HG03442 (cell line): ENCODE data around the gene TMEM179.

ENCODE experiments used
- ATAC-seq: cut with Tn5 transposase; IDR thresholded peaks from one replicate; pipeline ENCODE4 v1.9.1; 2021; ENCODE audit warnings: mild to moderate bottlenecking, moderate library complexity; ENCODE audit not compliant: unreplicated experiment

Gene TMEM179

DNA sequence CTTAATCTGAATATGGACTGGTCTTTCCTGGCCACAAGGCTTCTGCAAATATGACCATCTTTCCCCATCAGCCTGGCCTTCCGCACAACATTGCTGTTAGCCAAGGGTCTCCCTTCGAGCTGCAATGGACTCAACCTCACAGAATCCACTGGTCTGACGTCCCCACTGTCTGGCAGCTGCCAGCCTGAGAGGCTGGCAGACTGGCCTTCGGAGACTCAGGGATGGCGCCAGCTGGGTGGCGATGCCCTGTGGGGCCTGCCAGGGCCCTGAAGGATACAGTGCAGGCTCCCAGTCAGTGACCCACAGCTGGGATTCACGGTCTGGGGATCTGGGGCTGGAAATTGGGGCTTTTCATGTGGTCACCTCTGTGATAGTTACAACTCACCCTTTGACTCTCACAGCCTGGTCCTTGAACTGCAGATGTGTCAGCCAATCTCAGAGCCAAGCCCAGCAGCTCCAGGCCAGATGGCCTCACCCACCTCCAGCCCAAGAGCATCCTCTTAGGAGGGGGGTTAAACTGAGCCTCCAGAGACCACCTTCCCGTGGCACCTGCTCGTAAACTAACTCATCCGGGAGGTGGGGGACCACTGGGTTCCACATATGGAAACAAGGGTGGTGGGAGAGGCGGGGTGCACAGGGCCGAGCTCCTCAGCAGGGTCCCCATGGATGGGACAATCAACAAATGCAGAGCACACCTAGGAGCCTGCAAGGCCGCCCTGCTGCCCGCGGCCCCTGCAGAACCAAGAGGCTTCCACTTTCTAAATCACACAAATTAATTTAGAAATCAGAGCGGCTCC, 46.1 kb downstream of the TMEM179 start:
- ATAC-seq: no peak

DNA sequence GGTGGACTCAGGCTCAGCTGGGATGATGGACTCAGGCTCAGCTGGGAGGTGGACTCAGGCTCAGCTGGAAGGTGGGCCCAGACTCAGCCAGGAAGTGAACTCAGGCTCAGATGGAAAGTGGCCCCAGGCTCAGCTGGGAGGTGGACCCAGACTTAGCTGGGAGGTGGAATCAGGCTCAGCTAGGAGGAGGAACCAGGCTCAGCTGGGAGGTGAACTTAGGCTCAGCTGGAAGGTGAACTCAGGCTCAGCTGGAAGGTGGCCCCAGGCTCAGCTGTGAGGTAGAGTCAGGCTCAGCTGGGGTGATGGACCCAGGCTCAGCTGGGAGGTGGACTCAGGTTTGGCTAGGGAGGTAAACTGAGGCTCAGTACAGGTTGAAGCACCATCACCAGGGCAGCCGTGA, 46.8 kb downstream of the TMEM179 start:
- no peak for ATAC-seq

DNA sequence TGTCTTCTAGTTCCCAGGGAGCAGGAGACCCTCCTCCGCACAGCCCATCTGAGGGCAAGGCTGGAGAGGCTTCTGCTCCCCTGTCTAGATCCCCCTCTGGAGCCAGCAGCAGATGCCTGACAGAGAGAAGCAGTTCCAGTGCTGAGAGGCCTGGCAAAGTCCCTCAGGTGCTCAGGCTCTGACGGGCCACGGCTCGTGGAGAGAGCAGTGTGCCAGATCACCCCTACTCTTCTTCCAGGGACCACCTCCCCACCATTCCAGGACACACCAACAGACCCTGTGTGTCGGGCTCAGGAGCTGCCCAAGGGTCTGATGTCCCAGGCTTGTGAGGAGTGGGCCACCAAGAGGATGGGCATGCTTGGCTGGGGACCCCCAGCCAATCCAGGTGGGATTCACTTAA, 47.5 kb downstream of the TMEM179 start:
- ATAC-seq: no peak

DNA sequence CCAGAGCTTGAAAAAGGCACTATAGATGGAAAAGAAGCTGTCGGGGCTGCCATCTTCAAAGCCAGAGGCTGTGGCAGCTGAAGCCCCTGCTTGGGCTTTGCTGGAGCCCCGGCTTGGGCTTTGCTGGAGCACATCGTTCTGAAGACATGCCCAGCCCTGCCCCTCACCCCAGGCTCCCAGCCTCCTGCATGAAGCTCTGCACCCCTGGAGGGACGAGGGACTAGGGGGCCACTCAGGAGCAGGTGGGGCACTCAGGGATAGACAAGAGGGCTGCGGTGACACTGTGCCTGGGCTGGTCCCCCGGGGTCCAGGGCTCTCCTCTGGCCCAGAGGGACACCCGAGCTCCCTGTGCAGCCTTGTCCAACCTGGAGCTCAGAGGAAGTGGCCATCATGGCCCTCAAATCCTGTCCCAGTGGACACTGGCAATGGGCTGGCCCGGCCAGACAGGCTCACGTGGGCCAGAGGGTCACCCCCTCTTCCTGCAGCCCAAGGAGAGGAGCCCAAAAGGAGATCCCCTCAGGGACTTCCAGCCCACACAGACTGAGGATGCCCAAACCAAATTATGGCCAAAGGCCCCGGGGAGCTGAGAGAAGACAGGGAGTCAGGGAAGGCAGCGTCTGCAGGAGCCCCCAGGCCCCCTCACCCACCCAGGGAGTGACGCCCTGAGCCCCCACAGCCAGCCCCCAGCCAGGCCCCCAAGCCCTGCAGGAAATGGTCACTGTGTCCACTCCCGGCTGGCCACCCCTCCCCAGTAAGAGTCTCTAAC, 48.1 kb downstream of the TMEM179 start:
- ATAC-seq: no peak

DNA sequence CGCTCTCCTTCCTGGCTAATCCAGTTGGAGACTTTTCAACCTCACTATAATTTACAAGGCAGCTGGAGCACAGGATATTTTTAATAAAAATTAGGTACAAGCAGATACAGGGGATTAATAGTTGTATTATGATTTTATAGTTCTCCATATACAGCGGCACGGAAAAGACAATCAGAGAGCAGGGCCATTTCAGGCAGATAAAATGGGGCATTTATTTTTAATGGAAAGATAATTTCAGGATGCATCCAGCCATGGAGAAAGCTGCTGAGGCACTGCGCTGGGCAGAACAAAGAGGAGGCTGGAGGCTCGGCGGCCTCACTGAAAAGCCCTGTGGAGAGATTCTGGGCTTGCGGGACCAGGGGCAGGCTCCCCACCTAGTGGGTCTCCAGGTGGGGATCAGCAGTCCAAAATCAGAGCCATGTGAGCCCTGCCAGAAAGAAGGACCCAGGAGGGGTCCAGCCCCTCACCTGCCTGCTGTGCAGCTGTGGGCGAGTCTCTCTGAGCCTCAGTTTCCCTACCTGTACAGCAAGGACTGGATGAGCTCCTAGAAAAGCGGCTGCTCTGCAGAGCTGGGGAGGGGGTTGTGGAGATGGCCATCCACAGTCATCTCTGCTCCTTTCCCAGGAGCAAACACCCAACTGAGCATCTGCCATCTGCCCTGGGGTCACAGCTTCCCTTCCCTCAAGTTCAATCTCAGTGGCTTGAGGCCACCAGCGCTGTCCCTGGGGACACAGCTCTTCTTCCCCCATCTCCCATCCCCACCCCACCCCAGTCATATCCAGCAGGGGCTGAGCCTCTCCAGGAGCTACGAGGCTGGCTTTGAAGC, 48.9 kb downstream of the TMEM179 start:
- no peak for ATAC-seq

DNA sequence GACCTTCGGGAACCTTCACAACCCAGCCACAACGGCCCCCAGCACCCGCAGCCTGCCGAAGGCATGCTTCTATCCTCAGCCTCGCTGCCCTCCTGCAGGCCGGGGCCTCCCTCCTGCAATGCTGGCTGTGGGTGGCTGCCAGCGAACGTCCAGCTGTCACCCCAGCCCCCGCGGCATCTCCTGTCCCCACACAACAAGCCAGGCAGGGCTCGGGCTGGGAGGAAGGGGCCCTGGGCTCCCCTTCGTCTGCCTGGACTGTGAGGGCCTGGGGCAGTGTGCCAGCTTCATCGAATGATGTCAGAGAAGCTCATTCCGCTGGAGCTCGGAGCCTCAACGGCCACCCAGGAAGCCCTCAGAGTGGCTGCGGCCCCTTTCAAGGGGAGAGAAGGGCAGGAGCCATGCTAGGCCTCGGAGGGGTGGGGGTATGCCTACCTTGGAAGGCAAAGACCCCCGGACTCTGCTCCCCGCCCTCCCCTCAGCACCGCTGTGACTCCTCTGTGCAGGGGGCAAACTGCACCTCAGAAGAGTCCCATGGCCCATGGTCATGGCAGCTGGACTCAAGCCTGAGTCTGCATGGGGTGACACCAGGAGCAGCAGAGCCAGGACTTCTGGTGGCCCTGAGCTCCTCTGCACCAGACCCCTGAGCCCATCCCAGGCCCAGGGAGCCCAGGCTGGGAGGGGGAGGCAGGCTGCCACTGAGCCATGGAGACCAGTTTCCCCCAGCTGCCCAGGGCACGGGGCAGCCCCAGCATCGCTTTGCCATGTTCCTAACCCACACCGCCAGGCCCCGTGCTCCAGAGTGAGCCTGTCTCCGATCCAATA, 49.8 kb downstream of the TMEM179 start:
- no peak for ATAC-seq

DNA sequence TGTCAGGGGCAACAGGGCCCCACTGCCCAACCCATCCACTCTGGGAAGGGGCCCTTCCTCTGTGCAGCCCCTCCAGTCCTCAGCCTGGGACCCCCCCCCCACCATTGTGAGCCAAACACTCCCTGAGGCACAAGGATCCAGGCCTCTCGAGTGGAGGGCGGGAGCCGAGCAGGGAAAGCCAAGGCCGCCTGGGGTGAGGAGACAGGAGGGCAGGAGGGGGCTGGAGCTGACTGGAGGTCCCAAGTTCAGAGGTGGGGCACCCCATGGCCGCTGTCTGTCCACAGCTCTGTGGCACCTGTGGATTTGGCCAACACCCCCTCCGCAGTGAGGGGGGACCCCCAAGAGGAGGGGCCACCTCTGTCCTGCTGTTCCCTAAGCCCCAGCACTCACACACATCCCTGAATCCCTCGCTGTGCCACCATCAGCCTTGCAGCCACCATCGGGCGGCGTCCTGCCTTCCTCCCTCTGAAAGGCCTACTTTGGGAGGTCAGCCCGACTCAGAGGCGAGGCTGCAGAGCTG, 50.4 kb downstream of the TMEM179 start:
- ATAC-seq: no peak

DNA sequence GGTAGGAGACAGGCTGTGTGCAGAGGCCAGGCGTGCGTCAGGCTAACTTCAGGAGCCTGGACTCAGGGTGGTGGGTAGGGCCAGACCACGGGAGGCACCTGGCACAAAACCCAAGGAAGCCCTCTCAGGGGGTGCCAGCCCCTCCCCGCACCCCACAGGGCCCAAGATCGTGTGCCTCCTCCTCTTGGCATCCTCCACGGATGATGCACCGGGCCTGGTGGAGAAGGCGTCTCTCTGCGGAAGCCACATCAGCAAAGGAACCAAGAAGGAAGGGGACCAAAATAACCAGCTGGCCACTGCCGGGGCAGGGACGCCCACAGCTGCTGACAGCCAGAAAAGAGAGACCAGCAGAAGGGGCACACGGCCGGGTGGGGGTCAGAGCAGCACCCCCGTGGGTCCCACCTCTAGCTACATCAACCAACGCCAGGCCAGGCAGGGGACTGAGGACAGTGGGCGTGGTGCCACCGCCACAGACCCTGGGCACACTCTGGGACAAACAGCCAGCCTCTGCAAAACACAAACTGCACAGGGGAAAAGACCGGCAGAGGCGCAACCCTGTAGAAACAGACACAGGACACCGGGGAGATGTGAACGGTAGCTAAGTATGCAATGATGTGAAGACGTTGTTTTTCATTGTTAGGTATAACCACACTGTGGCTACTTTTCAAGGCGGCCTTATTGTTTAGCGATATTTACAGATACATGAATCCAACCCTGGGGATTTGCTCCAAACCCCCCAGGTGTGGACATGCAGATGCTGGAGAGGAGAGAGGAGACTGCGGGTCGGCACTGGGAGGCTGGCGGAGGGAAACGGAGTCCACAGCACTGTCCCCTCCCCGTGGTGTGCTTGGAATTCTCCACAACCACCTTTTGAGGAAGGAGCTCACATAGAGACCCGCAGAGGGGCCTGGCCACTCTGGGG, 51.1 kb downstream of the TMEM179 start:
- ATAC-seq: no peak

DNA sequence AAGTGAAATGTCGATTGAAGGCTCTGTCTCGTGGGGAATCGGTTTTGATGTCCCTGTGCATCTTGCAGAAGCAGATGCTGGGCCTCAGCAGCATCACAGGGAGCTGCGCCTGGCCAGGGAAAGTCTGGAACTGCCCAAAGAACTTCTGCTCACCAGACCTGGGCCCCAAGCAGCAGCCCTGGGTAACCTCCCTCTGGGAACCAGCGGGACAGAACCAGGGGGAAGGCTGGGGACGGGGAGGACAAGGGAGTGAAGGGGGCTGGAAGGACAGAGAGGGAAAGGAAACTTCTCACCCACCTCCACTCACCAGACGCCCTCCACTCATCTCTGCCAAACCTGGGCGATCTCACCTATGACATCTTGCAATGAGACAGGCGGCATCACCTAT, 51.8 kb downstream of the TMEM179 start:
- no peak for ATAC-seq

DNA sequence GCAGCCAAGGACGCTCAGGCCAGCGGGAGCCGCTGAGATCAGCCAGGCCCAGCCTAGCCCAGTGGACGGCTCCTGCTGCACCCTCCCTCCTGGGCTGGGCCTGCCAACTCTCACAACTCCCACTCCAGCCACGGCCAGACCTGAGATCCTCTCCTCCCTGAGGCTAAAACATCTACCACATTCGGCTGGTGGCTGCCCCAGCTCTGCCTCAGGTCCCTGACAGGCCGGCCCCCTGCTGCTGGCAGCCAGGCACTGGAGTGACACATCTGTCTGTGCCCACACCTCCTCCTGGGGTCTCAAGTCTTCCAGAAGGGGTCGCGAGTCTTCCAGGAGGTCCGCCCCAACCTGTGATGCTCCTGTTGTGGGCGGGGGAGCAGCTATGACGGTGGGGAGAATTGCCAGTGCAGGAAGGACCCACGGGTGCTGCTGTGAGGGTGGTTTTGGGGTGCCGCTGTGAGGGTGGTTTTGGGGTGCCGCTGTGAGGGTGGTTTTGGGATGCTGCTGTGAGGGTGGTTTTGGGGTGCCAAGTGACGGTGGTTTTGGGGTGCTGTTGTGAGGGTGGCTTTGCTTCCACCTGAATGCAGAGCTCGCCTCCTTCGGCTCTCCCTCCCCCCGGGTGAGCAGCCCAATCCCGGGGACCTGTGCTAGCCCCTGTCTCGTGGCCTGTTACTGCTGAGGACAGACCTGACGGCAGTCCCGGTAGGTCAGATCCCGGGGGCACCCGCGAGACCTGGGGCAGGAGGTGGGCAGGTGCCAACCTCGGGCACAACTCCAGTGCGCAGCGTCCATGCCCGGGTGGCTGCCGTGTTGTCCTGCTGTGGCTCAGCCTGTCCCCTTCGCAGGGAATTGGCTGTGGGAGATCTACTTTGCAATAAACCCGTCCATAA, 52.5 kb downstream of the TMEM179 start:
- ATAC-seq: no peak

DNA sequence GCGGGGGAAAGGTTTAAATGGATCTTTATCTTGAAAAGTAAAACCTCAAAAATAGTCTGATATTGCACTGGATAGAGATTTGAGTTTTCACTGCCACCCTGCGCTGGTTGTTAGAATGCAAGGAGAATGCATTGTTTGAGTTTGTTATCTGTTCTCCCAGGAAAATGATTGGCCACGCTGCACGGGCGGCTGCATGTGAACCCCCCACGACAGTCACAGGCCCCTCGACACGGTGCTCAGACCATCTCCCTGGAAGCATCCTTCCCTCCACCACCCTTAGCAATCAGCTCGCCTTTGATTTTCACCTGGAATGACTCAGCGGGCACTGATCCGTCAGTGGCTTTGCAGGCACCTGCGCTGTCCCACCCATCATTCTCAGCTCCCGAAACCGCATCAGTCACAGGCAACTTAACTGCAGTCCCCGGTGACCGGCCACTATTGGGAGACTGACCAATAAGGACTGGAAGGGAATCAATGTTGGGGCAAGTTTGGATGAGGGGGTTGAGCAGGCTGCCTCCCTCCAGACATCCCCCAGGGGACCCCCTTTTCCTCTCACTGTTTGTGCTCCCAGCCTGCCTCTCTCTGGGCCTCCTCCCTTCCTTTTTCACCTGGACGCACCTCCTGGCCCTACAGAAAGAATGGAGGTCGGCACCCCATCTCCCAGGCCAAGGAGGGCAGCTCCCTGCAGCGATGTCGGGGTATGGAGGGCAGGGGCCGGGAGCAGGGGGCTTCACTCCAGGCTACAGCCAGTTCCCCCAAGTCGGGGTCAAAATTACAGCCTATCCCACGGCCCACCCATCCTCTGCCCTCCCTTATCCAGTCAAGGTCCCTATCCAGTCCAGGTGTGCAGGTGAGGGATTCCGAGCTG, 53.5 kb downstream of the TMEM179 start:
- no peak for ATAC-seq

DNA sequence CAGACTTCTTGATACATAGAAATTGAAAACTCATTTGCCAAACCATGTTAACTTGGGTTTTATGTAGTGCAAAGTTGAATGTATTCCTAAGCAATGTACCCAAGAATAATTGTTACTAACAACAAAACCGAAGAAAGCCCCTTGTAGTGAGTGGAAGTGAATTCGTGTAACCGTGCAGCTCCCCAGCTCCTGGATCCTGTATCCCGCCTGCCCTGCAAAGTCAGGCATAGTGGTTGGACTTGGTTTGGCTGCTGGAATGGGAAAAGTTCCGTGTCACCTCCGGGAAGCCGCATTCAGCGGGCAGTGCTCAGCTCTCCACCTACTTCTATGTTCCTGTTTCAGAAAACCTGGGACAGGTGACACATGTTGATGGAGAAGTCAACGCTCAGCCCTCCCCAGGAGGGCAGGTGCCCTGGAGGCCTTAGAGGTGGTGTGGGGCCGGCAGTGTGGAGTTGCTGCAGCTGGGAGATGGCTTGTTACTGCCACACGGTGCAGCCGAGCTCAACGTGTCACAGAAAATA, 54.2 kb downstream of the TMEM179 start:
- no peak for ATAC-seq

DNA sequence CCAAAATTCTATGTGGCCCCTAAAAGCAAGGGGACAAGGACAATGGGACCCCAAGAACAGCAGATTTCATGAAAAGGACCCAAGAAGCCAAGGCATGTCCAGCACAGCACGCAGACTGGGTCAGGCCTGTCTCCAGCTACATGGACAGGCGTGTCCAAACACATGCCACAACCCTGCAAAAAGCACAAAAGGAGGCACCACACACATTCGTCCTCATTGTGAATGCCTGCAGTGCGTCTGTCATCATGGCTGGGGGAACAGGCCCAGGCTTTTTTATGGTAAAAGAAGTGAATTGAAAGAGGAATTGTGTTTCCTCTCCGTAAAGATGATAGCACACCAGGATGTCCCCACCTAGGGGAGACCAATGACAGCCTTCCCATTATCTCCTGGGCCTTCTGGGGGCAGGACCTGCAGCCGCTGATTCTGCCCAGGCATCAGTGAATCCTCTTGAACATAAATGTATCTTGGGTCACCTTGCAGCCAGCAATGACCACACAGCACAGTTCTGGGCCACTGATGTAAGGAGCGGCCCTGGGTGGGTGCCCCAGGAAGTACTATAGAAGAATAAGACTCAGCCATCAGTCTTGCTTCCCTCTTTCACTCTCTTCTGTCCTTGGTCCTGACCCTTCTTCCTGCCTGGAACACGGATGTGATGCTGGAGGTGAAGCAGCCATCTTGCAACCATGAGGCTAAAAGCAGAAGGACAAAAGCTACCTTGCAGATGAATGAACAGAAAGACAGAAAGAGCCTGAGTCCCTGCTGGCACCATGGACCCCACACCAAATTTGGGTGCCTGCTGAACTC, 54.8 kb downstream of the TMEM179 start:
- ATAC-seq: no peak

DNA sequence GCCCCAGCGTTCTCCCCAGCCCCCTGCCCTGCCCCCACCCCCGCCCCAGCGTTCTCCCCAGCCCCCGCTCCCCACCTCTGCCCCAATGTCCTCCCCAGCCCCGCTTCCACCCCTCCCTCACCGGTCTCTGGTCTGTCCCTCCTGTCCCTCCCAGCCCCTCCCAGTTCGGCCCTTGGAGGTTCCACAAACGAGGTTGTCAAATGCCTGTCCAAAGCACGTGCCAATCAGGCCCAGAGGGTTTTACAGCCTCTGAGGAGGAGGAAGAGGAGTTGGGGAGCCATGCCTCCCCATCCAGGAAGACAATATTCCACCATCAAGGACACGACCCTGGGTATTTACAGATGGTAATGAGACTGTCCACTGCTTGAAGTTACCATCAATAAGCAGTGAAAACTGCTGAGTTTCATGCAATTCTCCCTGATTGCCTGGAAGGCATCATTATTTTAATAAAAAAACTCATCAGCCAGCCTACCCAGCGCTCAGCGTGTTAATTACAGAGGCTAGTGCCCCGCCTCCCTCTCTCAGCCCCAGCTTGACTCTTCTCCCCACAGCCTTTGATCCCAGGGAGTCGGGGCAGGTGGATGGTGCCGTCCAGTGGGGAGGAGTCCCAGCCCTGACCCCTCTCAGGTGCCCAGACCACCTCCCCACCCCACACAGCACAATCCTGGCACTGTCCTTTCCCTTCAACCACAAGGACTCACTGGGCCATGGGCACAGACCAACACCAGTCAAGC, 55.6 kb downstream of the TMEM179 start:
- ATAC-seq: no peak

DNA sequence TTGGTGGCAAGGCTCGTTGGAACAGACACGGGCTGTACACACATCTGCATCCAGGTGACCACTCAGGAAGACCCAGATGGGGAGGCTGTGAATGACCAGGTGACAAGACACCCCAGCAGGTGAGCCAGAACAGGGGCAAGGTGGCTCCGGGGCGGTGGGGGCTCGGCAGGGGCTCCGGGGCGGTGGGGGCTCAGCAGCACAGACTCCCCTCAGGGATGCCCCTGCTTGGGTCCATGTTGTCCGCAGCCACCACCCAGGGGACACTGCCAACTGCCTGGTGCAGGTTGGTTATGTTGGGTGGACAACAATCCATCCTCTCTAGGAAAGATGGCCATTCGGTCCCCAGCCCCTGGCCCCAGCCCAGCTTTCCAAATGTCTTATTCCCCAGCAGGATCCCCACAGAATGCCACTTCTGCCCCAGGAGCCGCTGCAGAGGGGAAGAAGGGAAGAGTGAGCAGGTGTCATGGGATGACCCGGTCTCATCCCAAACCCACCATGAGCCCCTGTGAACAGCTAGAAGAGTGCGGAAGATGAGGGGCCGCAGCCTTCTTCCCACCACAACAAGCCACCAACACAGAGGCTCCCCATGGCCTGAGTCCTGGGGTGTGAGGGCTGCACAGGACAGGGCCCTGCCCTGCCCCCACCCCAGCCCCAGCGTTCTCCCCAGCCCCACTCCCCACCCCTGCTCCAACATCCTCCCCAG, 56.4 kb downstream of the TMEM179 start:
- no peak for ATAC-seq
